GM23338 (cell line): ENCODE data around the gene SMG7.

ENCODE experiments used
- CREB1 ChIP-seq: fragments of 250-450 bp; sonication (Bioruptor Pico); IDR thresholded peaks from 2 replicates; pipeline ENCODE4 v1.5.0; 2020; ENCODE audit warnings: low read depth, mild to moderate bottlenecking, moderate library complexity
- EZH2phosphoT487 ChIP-seq: fragments of 200-600 bp; sonication (generic); IDR thresholded peaks from one replicate; pipeline ENCODE4 v1.8.1; 2018; ENCODE audit warnings: antibody characterized with exemption; ENCODE audit not compliant: unreplicated experiment
- POLR2AphosphoS5 ChIP-seq: IDR thresholded peaks from 2 replicates; pipeline ENCODE4 v1.6.1; 2016; ENCODE audit warnings: antibody characterized with exemption, low read depth
- REST ChIP-seq: IDR thresholded peaks from one replicate; pipeline ENCODE4 v1.6.1; 2018; ENCODE audit warnings: antibody characterized with exemption; ENCODE audit not compliant: unreplicated experiment
- ZNF114 ChIP-seq: fragments of 250-450 bp; sonication (Bioruptor Pico); IDR thresholded peaks from 2 replicates; pipeline ENCODE4 v1.5.0; 2020; ENCODE audit warnings: mild to moderate bottlenecking, moderate library complexity
- TF ChIP-seq, protein P1 (sequence below), 2 experiments: fragments of 200-600 bp in 1 of 2; sonication (generic) in 1 of 2; conservative IDR thresholded peaks; 2 replicates each; pipeline versions ENCODE4 v1.5.1 to v1.6.1; 2016 to 2017; ENCODE audit warnings: antibody characterized with exemption in 2 of 2, low read depth in 2 of 2, mild to moderate bottlenecking in 2 of 2, moderate library complexity in 1 of 2
- TF ChIP-seq, protein P2 (sequence below): IDR thresholded peaks from 2 replicates; pipeline ENCODE4 v1.6.1; 2016; ENCODE audit warnings: antibody characterized with exemption

DNA sequence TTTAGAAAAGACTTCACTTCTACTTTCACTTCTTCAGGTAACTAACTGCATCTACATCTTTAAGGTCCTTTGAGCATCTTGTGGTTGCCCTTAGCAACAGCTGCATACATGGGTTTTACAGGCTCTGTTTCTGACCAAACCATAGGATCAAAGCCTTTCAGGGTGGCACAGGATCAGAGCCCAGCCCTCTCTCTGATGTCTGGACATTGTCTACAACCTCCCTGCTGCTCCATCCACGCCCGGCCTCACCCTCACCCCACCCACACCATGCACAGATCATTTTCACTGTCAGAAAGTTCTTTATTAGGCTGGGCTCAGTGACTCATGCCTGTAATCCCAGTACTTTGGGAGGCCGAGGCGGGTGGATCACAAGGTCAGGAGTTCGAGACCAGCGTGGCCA lies 112.7 kb downstream of the SMG7 start:
- TF ChIP-seq EZH2phosphoT487 (no peak), REST (no peak), POLR2AphosphoS5 (no peak), CREB1 (CRISPR knock-in tag) (no peak), ZNF114 (no peak)
- TF ChIP-seq, protein P1, sequence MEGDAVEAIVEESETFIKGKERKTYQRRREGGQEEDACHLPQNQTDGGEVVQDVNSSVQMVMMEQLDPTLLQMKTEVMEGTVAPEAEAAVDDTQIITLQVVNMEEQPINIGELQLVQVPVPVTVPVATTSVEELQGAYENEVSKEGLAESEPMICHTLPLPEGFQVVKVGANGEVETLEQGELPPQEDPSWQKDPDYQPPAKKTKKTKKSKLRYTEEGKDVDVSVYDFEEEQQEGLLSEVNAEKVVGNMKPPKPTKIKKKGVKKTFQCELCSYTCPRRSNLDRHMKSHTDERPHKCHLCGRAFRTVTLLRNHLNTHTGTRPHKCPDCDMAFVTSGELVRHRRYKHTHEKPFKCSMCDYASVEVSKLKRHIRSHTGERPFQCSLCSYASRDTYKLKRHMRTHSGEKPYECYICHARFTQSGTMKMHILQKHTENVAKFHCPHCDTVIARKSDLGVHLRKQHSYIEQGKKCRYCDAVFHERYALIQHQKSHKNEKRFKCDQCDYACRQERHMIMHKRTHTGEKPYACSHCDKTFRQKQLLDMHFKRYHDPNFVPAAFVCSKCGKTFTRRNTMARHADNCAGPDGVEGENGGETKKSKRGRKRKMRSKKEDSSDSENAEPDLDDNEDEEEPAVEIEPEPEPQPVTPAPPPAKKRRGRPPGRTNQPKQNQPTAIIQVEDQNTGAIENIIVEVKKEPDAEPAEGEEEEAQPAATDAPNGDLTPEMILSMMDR (conservative IDR thresholded peaks at IDR 0.05; ENCODE audit: low read depth in 2 of 2): no peak
- TF ChIP-seq, protein P2, sequence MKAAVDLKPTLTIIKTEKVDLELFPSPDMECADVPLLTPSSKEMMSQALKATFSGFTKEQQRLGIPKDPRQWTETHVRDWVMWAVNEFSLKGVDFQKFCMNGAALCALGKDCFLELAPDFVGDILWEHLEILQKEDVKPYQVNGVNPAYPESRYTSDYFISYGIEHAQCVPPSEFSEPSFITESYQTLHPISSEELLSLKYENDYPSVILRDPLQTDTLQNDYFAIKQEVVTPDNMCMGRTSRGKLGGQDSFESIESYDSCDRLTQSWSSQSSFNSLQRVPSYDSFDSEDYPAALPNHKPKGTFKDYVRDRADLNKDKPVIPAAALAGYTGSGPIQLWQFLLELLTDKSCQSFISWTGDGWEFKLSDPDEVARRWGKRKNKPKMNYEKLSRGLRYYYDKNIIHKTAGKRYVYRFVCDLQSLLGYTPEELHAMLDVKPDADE: no peak
